ENCODE data around the gene ERAS. TPM values are rescaled to one million over a fixed set of nuclear protein-coding genes. Genes with fewer than 3 reads are reported as not detected.
A peak's percentile ranks its signal among the peaks of the same experiment; 100 is the strongest.
"Not testable (repeated sequence)": the region's sequence is repeated elsewhere in the genome, so short reads cannot be mapped to it uniquely, and the experiment has no call there.

Gene ERAS
- total RNA-seq, 2 experiments from 2014 or later, result not detected

- ATAC-seq (ENCODE audit: poor library complexity) (peak; percentile 46), DNase-seq (peak in 3 of 14 experiments; percentile 16 to 24 (median 20))
- H3K4me1 Mint-ChIP-seq (ENCODE audit: low read depth), result peaks cover 12% of the 10 kb centered on the region
- POLR2A ChIA-PET, result interaction anchor here (2.2 kb wide), 1 partner anchor 47 kb away, joined by 5 read pairs; the partner anchor contains the start of gene HDAC6
- Histone ChIP-seq H3K4me1 (ENCODE audit: insufficient read depth, low read length) (peaks cover 10% of the 10 kb centered on the region), H3K27me3 (ENCODE audit: control insufficient read depth in 1 of 2, insufficient read depth in 2 of 2, low read length in 2 of 2) (peaks cover 0 to 2% of the 10 kb centered on the region in 2 experiments), H3K36me3 (ENCODE audit: insufficient read depth, low read length) (no peaks in the 10 kb centered on the region), H3K4me3 (ENCODE audit: low read length) (no peak overlapping the region), H3K9me3 (ENCODE audit: control insufficient read depth in 1 of 2, insufficient read depth in 1 of 2, low read length in 2 of 2) (no peaks in the 10 kb centered on the region), H3K27ac (ENCODE audit: low read depth in 1 of 2, low read length in 2 of 2) (no peak overlapping the region)
- H3K27ac Mint-ChIP-seq, result no peak overlapping the region
- H3K9me3 Mint-ChIP-seq, result no peaks in the 10 kb centered on the region
- H3K4me3 Mint-ChIP-seq, result no peak overlapping the region
- CTCF ChIA-PET, result interaction anchor here (1.0 kb wide), 1 partner anchor 42 kb away, joined by 3 read pairs; no protein-coding TSS in a partner anchor
- no peaks in the 10 kb centered on the region for H3K36me3 Mint-ChIP-seq (ENCODE audit: low read depth)
- H3K27me3 Mint-ChIP-seq, result peaks cover 2% of the 10 kb centered on the region
- intact Hi-C loops (cut with DNase I, micrococcal nuclease), result no loop called here
- no peak for TF ChIP-seq CTCF (IDR thresholded peaks at IDR 0.05)
Measured at GRCh38 chrX:48848847-48849246, 22.5 kb downstream of the ERAS start.

GRCh38 chrX:48852857-48853256 is 26.5 kb downstream of the ERAS start:
- H3K4me1 ChIP-seq (ENCODE audit: insufficient read depth, low read length), result peaks cover 10% of the 10 kb centered on the region
- CTCF ChIA-PET, result no interaction called here

GRCh38 chrX:48853494-48853893 is 27.2 kb downstream of the ERAS start:
- CTCF ChIA-PET; POLR2A ChIA-PET; H3K27me3 ChIP-seq (ENCODE audit: control insufficient read depth in 1 of 2, insufficient read depth in 2 of 2, low read length in 2 of 2); H3K27me3 Mint-ChIP-seq; H3K4me1 ChIP-seq (ENCODE audit: insufficient read depth, low read length); H3K4me3 Mint-ChIP-seq; H3K27ac ChIP-seq (ENCODE audit: low read depth in 1 of 2, low read length in 2 of 2); ATAC-seq (ENCODE audit: poor library complexity); H3K4me3 ChIP-seq (ENCODE audit: low read length); intact Hi-C loops (cut with DNase I, micrococcal nuclease); H3K9me3 Mint-ChIP-seq; H3K9me3 ChIP-seq (ENCODE audit: control insufficient read depth in 1 of 2, insufficient read depth in 1 of 2, low read length in 2 of 2); H3K27ac Mint-ChIP-seq; H3K36me3 Mint-ChIP-seq (ENCODE audit: low read depth); H3K36me3 ChIP-seq (ENCODE audit: insufficient read depth, low read length); DNase-seq: not testable (repeated sequence)
- peaks cover 12% of the 10 kb centered on the region for H3K4me1 Mint-ChIP-seq (ENCODE audit: low read depth)

More at GRCh38 chrX:48852857-48853256, 26.5 kb downstream of the ERAS start:
- no peak overlapping the region for H3K27ac Mint-ChIP-seq
- H3K27me3 Mint-ChIP-seq, result peaks cover 6% of the 10 kb centered on the region
- POLR2A ChIA-PET, result no interaction called here
- no peaks in the 10 kb centered on the region for H3K36me3 Mint-ChIP-seq (ENCODE audit: low read depth)
- peaks cover 12% of the 10 kb centered on the region for H3K4me1 Mint-ChIP-seq (ENCODE audit: low read depth)
- Histone ChIP-seq H3K36me3 (ENCODE audit: insufficient read depth, low read length) (no peaks in the 10 kb centered on the region), H3K27me3 (ENCODE audit: control insufficient read depth in 1 of 2, insufficient read depth in 2 of 2, low read length in 2 of 2) (no peaks in the 10 kb centered on the region), H3K27ac (ENCODE audit: low read depth in 1 of 2, low read length in 2 of 2) (no peak overlapping the region), H3K4me3 (ENCODE audit: low read length) (no peak overlapping the region), H3K9me3 (ENCODE audit: control insufficient read depth in 1 of 2, insufficient read depth in 1 of 2, low read length in 2 of 2) (no peaks in the 10 kb centered on the region)
- no peaks in the 10 kb centered on the region for H3K9me3 Mint-ChIP-seq
- intact Hi-C loops (cut with DNase I, micrococcal nuclease), result no loop called here
- H3K4me3 Mint-ChIP-seq, result no peak overlapping the region
- ATAC-seq (ENCODE audit: poor library complexity), result no peak
- no peak for TF ChIP-seq CTCF (IDR thresholded peaks at IDR 0.05)
- no peak for DNase-seq

- H3K9me3 ChIP-seq (ENCODE audit: control insufficient read depth in 1 of 2, insufficient read depth in 1 of 2, low read length in 2 of 2); ATAC-seq (ENCODE audit: poor library complexity); H3K36me3 Mint-ChIP-seq (ENCODE audit: low read depth); H3K4me1 Mint-ChIP-seq (ENCODE audit: low read depth); H3K27me3 ChIP-seq (ENCODE audit: control insufficient read depth in 1 of 2, insufficient read depth in 2 of 2, low read length in 2 of 2); intact Hi-C loops (cut with DNase I, micrococcal nuclease); DNase-seq; H3K27ac Mint-ChIP-seq; H3K4me3 ChIP-seq (ENCODE audit: low read length); H3K36me3 ChIP-seq (ENCODE audit: insufficient read depth, low read length); H3K27me3 Mint-ChIP-seq; H3K27ac ChIP-seq (ENCODE audit: low read depth in 1 of 2, low read length in 2 of 2); POLR2A ChIA-PET; H3K4me3 Mint-ChIP-seq; H3K4me1 ChIP-seq (ENCODE audit: insufficient read depth, low read length); H3K9me3 Mint-ChIP-seq: not testable (repeated sequence)
- CTCF ChIA-PET, result interaction anchor here (0.6 kb wide), 1 partner anchor 148 kb away, joined by 3 read pairs; the partner anchor contains the start of gene GRIPAP1
Measured at GRCh38 chrX:48854121-48854804, 27.9 kb downstream of the ERAS start.

All from CD4-positive, alpha-beta T cell (primary cell).